Activated T-helper 2 cell treated with anti-CD3 and anti-CD28 coated beads, Interferon-gamma antibody, Interleukin-2, Interleukin-4, amounts not matched to agents 10 μg/mL and 5 μg/mL and 100 μg/mL, durations not matched to agents 14 hours and 24 hours and 36 hours (primary cell): Measurements from ENCODE around the gene SPART. TPM values are rescaled to one million over a fixed set of nuclear protein-coding genes. Genes with fewer than 3 reads are reported as not detected.
"Not testable (repeated sequence)": the region's sequence is repeated elsewhere in the genome, so short reads cannot be mapped to it uniquely, and the experiment has no call there.

ENCODE experiments used
- DNase-seq: peaks from one replicate; pipeline ENCODE4 v3.0.0; 2021; ENCODE audit warnings: low spot score
- H3K27ac Mint-ChIP-seq: one replicate; pipeline ENCODE4 v1.8.0; 2021; ENCODE audit warnings: mixed read lengths
- H3K27me3 Mint-ChIP-seq: one replicate; pipeline ENCODE4 v1.8.0; 2021; ENCODE audit warnings: low read depth, mixed read lengths
- H3K36me3 Mint-ChIP-seq: one replicate; pipeline ENCODE4 v1.8.0; 2021; ENCODE audit warnings: low read depth, mixed read lengths
- H3K4me1 Mint-ChIP-seq: one replicate; pipeline ENCODE4 v1.8.0; 2021; ENCODE audit warnings: low read depth, mixed read lengths
- H3K4me3 Mint-ChIP-seq: one replicate; pipeline ENCODE4 v1.8.0; 2021; ENCODE audit warnings: low read depth, mild to moderate bottlenecking, moderate library complexity, mixed read lengths
- H3K9me3 Mint-ChIP-seq: one replicate; pipeline ENCODE4 v1.8.0; 2021; ENCODE audit warnings: mixed read lengths
- intact Hi-C: fragments of 100-400 bp; cut with micrococcal nuclease; formaldehyde crosslinking; loops from one replicate; pipeline ENCODE4 v1.15.1; 2023
- total RNA-seq: library from RNA; stranded (reverse); gene quantifications from 2 replicates; pipeline ENCODE4 v1.2.3, GENCODE V29; 2022

Gene SPART
- total RNA-seq, 1 donor from 2014 or later: 32.0 TPM

GRCh38 chr13:36325912-36326311 lies 20.3 kb downstream of the SPART start:
- no peaks in the 10 kb centered on the region for H3K27me3 Mint-ChIP-seq
- intact Hi-C loops: no loop called here
- H3K27ac Mint-ChIP-seq: no peak overlapping the region
- H3K9me3 Mint-ChIP-seq: no peaks in the 10 kb centered on the region
- peaks cover 5% of the 10 kb centered on the region for H3K4me1 Mint-ChIP-seq
- H3K4me3 Mint-ChIP-seq: no peak overlapping the region
- H3K36me3 Mint-ChIP-seq: peaks cover 64% of the 10 kb centered on the region
- no peak for DNase-seq

DNA sequence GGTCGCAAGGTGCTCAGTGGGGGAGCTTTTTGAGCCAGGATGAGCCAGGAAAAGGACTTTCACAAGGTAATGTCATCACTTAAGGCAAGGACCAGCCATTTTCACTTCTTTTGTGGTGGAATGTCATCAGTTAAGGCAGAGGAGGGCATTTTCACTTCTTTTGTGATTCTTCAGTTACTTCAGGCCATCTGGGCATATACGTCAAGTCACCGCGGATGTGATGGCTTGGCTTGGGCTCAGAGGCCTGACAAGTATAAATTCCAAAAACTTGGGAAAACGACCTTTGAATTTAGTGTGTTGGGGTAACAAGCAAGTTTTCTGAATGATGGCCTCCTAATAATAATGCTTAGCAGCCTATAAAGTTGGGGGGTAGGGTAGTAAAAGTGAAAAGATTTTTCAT lies 21.3 kb downstream of the SPART start:
- H3K27me3 Mint-ChIP-seq, DNase-seq, H3K27ac Mint-ChIP-seq, intact Hi-C loops, H3K4me3 Mint-ChIP-seq, H3K9me3 Mint-ChIP-seq, H3K4me1 Mint-ChIP-seq: not testable (repeated sequence)
- H3K36me3 Mint-ChIP-seq: peaks cover 54% of the 10 kb centered on the region

GRCh38 chr13:36323951-36324566 lies 22.1 kb downstream of the SPART start:
- H3K9me3 Mint-ChIP-seq: no peaks in the 10 kb centered on the region
- peaks cover 47% of the 10 kb centered on the region for H3K36me3 Mint-ChIP-seq
- no peak overlapping the region for H3K4me3 Mint-ChIP-seq
- DNase-seq: no peak
- H3K4me1 Mint-ChIP-seq: peaks cover 7% of the 10 kb centered on the region
- intact Hi-C loops: no loop called here
- H3K27ac Mint-ChIP-seq: no peak overlapping the region
- no peaks in the 10 kb centered on the region for H3K27me3 Mint-ChIP-seq

DNA sequence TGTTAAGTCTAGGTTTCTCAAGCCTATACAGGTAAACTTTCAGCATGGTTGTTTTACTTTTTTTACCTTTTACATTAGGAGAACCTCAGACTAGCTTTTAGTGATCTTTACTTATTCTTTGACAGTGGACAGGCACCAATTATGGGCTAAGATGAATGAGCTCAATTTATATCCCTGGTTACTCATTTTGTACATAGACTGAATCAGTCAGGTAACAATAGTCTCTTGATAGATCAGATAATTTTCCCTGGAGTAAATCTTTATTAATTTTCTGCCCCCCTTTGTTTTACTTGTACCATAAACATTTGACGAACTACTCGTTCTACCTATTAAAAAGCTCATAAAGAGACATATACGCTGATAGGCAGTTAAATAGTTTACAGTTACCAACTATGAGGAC lies 22.8 kb downstream of the SPART start:
- Mint-ChIP-seq H3K9me3 (no peaks in the 10 kb centered on the region), H3K27ac (no peak overlapping the region), H3K4me3 (no peak overlapping the region), H3K36me3 (peaks cover 41% of the 10 kb centered on the region), H3K27me3 (no peaks in the 10 kb centered on the region), H3K4me1 (peaks cover 7% of the 10 kb centered on the region)
- intact Hi-C loops: no loop called here
- DNase-seq: no peak

DNA sequence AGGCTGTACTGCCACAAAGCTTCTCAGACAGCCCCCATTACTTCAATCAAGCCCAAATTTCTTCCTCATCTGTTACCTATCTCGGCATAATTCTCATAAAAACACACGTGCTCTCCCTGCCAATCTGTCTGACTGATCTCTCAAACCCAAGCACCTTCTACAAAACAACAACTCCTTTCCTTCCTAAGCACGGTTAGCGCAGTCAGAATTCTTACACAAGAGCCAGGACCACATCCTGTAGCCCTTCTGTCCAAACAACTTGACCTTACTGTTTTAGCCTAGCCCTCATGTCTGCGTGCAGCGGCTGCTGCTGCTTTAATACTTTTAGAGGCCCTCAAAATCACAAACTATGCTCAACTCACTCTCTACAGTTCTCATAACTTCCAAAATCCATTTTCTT lies 26.4 kb downstream of the SPART start:
- H3K27ac Mint-ChIP-seq, H3K9me3 Mint-ChIP-seq, intact Hi-C loops, H3K4me3 Mint-ChIP-seq, DNase-seq, H3K4me1 Mint-ChIP-seq, H3K27me3 Mint-ChIP-seq: not testable (repeated sequence)
- H3K36me3 Mint-ChIP-seq: peaks cover 20% of the 10 kb centered on the region

DNA sequence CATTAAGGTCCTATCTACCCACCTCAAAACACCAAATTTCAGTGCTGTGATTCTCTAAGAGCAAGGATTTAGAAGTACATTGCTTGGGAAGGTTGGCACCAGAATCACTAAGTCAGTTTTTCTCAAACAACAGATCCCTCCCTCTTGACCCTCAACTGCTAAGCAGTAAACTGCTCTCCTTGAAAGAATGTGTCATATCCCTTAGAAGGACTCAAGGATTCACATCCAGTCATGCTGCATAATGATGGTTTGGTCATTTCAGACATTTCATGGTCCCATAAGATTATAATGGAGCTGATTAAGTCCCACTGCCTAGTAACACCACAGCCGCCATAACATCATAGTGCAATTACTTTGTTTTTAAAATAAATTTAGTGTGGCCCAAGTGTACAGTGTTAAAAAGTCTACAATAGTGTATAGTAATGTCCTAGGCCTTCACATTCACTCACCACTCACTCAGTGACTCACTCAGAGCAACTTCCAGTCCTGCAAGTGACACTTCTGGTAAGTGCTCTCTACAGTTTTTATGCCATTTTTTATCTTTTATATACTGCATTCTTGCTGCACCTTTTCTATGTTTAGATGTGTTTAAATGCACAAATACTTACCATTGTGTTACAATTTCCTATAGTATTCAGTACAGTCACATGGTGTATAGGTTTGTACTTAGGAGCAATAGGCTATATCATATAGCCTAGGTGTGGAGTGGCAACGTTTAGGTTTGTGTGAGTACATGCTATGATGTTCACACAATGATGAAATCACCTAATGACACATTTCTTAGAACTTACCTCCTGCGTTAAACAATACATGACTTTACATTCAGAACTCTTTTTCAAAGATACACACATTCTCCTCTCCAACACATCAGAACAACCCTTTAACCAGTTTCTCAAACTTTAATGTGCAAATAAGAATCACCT lies 32.9 kb downstream of the SPART start:
- no peak for DNase-seq
- Mint-ChIP-seq H3K36me3 (peaks cover 33% of the 10 kb centered on the region), H3K4me3 (no peak overlapping the region), H3K9me3 (no peaks in the 10 kb centered on the region), H3K4me1 (peaks cover 5% of the 10 kb centered on the region), H3K27me3 (no peaks in the 10 kb centered on the region), H3K27ac (no peak overlapping the region)
- intact Hi-C loops: no loop called here

GRCh38 chr13:36310417-36311108 lies 35.6 kb downstream of the SPART start:
- intact Hi-C loops: no loop called here
- H3K9me3 Mint-ChIP-seq: no peaks in the 10 kb centered on the region
- DNase-seq: no peak
- peak overlapping the region; percentile 19 for H3K27ac Mint-ChIP-seq
- peaks cover 5% of the 10 kb centered on the region for H3K4me1 Mint-ChIP-seq
- peaks cover 33% of the 10 kb centered on the region for H3K36me3 Mint-ChIP-seq
- H3K27me3 Mint-ChIP-seq: no peaks in the 10 kb centered on the region
- H3K4me3 Mint-ChIP-seq: no peak overlapping the region

DNA sequence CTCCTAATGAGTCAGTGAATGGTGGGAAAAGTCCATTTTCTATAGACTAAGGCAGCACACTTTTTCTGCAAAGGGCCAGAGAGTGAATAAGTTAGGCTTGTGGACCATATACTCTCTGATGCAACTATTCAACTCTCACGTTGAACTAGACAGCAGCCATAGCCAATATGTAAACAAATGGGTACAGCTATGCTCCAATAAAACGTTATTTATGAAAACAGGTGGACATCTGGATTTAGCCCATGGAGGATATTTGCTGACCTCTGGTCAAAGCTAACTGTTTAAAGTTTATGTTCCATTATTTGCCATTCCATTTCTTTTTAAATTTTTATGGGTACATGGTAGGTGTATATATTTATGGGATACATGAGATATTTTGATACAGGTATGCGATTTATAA lies 43.9 kb downstream of the SPART start:
- Mint-ChIP-seq H3K27ac (no peak overlapping the region), H3K9me3 (no peaks in the 10 kb centered on the region), H3K4me1 (peaks cover 7% of the 10 kb centered on the region), H3K27me3 (peaks cover 22% of the 10 kb centered on the region), H3K4me3 (no peak overlapping the region), H3K36me3 (peaks cover 7% of the 10 kb centered on the region)
- no peak for DNase-seq
- intact Hi-C loops: no loop called here

DNA sequence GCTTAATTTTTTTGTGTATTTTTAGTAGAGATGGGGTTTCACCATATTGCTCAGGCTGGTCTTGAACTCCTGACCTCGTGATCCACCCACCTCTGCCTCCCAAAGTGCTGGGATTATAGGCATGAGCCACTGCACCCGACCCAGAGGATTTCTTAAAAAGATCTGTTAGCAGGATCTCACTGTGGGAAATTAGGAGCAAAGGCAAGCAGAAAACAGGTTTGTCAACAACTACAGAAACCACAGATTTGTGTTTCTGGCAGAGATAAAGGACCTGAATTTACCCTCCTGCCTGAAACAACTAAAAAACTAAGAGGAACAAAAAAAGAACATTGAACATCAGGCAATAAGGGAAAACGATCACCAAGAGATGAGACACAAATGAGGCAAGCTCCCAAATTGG lies 46.7 kb downstream of the SPART start:
- not testable (repeated sequence) for DNase-seq, H3K36me3 Mint-ChIP-seq, H3K4me3 Mint-ChIP-seq, H3K9me3 Mint-ChIP-seq, H3K4me1 Mint-ChIP-seq
- Mint-ChIP-seq H3K27me3 (peaks cover 31% of the 10 kb centered on the region), H3K27ac (peak overlapping the region; percentile 14)
- intact Hi-C loops: loop anchor here (5.0 kb wide), 1 partner anchor 123 kb away; no protein-coding TSS in a partner anchor

DNA sequence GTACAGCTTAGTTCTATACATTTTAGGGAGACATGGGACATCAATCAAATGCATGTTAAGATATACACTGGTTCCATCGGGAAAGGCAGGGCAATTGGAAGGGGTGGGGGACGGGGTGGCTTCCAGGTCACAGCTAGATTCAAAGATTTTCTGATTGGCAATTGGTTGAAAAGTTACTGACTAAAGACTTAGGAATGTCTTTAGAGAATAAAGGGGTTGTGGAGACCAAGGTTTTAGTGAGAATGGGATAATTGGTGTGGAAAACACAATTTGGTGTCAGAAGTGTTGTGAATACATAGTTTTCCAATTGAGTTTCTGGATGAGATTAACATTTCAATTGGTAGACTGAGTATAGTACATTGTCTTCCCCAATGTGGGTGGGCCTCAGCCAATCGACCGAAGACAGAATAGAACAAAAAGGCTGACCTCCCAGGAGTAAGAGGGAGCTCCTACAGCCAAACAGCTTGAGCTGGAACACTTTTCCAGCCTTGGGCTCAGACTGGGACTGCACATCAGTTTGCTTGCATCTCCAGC lies 47.6 kb downstream of the SPART start:
- H3K4me3 Mint-ChIP-seq: peak overlapping the region; percentile 83
- H3K27ac Mint-ChIP-seq: no peak overlapping the region
- peaks cover 3% of the 10 kb centered on the region for H3K36me3 Mint-ChIP-seq
- peaks cover 8% of the 10 kb centered on the region for H3K4me1 Mint-ChIP-seq
- H3K27me3 Mint-ChIP-seq: peaks cover 31% of the 10 kb centered on the region
- no peaks in the 10 kb centered on the region for H3K9me3 Mint-ChIP-seq
- no peak for DNase-seq
- intact Hi-C loops: loop anchor here (5.0 kb wide), 1 partner anchor 124 kb away; no protein-coding TSS in a partner anchor

DNA sequence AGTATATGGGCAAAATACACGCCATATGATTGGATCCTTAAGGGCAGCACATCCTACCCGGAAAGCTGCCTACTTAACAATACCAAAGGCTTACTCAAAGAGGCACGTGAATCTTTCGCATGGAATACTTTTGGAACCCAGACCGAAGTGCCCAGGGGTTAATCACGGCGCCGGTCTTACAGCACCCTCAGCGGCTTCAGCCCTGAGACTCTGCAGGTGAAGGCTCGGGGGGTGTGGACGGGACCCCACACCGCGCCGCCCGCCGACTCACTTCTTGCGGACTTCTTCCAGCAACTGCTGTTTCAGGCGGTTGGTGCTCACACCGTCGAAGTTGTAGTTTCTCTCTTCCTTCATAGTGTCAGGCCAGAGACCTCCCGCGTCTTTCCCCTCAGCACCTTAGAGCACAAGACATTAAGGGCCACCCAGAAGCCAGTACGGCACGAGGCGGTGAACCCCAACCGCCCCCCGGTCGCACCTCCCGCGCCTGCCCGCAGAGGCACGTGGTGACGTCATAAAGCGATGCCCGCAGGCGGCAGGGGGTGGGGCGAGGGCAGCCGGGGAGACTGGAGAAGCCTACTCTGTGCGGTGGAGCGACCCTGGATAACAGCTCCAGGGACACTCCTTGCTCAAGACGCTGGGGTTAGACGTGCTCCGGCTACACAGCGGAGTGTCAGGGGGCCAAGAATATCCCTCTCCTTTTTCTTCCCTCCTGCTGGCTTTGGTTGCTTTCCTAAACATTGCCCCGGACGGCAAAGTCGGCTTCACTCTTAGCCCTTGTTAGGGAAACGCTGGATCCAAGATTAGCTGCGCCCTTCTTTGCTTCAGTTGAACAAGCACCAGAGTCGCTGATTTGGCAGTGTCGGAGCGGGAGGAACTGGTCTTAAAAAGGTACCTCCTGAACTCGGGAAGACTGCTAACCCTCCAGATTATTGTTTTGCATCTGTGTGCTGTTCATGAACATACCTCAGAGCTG lies 48.5 kb downstream of the SPART start, which contains the start of gene CCDC169:
Gene CCDC169, minus strand, starts transcription at position 449 of the 973 bp plus-strand sequence. Its CDS starts 95 bp downstream, at position 354.
- Mint-ChIP-seq H3K4me3 (peak within 1 kb of the TSS; percentile 83), H3K27me3 (peaks cover 36% of the 10 kb centered on the region), H3K27ac (peak within 1 kb of the TSS; percentile 48), H3K36me3 (peaks cover under 1% of the 10 kb centered on the region), H3K4me1 (peaks cover 8% of the 10 kb centered on the region), H3K9me3 (no peaks in the 10 kb centered on the region)
- DNase-seq: peak; percentile 57
- intact Hi-C loops: loop anchor here (1.0 to 5.0 kb wide), 2 partner anchors 48 to 125 kb away; no protein-coding TSS in a partner anchor
